DOHH2 (cell line): ENCODE results near the gene SLC17A9.

Experiments used
- H3F3A ChIP-seq: fragments of 200-600 bp; sonication (generic), shearing (Covaris generic); 2 replicates; pipeline ENCODE4 v1.6.0; 2016; ENCODE audit warnings: antibody characterized with exemption, mild to moderate bottlenecking; ENCODE audit not compliant: control insufficient read depth, insufficient read depth
- H3K27ac ChIP-seq: fragments of 200-600 bp; sonication (generic); 2 replicates; pipeline ENCODE4 v1.5.1; 2014; ENCODE audit warnings: low read depth, mild to moderate bottlenecking, low read length, moderate library complexity
- H3K27me3 ChIP-seq: fragments of 200-600 bp; sonication (generic); 2 replicates; pipeline ENCODE4 v1.6.1; 2014; ENCODE audit warnings: mild to moderate bottlenecking, low read length, mixed read lengths; ENCODE audit not compliant: control insufficient read depth
- H3K36me3 ChIP-seq: fragments of 200-600 bp; sonication (generic); 2 replicates; pipeline ENCODE4 v1.6.1; 2014; ENCODE audit warnings: mild to moderate bottlenecking, low read length, moderate library complexity, mixed read lengths; ENCODE audit not compliant: control insufficient read depth
- H3K4me1 ChIP-seq: fragments of 200-600 bp; sonication (generic); 2 replicates; pipeline ENCODE4 v1.6.1; 2014; ENCODE audit warnings: mild to moderate bottlenecking, low read length, mixed read lengths; ENCODE audit not compliant: control insufficient read depth
- H3K4me2 ChIP-seq: fragments of 200-600 bp; sonication (generic); 2 replicates; pipeline ENCODE4 v1.6.0; 2014; ENCODE audit warnings: mild to moderate bottlenecking, low read length, moderate library complexity
- H3K4me3 ChIP-seq: fragments of 200-600 bp; sonication (generic); 2 replicates; pipeline ENCODE4 v1.5.1; 2014; ENCODE audit warnings: mild to moderate bottlenecking, low read length, mixed read lengths
- H3K79me2 ChIP-seq: fragments of 200-600 bp; sonication (generic); 2 replicates; pipeline ENCODE4 v1.6.1; 2014; ENCODE audit warnings: mild to moderate bottlenecking, low read length, mixed read lengths; ENCODE audit not compliant: control insufficient read depth
- H3K9me2 ChIP-seq: fragments of 200-600 bp; sonication (generic); replicated peaks from 2 replicates; pipeline ENCODE4 v1.6.1; 2014; ENCODE audit warnings: mild to moderate bottlenecking, low read length, mixed read lengths; ENCODE audit not compliant: control insufficient read depth
- H3K9me3 ChIP-seq: fragments of 200-600 bp; sonication (generic); 2 replicates; pipeline ENCODE4 v1.6.1; 2014; ENCODE audit warnings: antibody characterized with exemption, low read length, mixed read lengths; ENCODE audit not compliant: control insufficient read depth, insufficient read depth
- H4K20me1 ChIP-seq: fragments of 200-600 bp; sonication (generic); 2 replicates; pipeline ENCODE4 v1.6.0; 2014; ENCODE audit warnings: low read depth, mild to moderate bottlenecking, antibody characterized with exemption, low read length, moderate library complexity; ENCODE audit not compliant: control insufficient read depth, insufficient read depth
- EZH2phosphoT487 ChIP-seq: fragments of 200-600 bp; sonication (generic); IDR thresholded peaks from 2 replicates; pipeline ENCODE4 v1.6.1; 2017; ENCODE audit warnings: borderline replicate concordance, mild to moderate bottlenecking, antibody characterized with exemption, low read length, moderate library complexity, mixed read lengths
- TF ChIP-seq, protein P1 (sequence below): fragments of 200-600 bp; sonication (generic); IDR thresholded peaks from one replicate; pipeline ENCODE4 v1.5.1; 2014; ENCODE audit warnings: antibody characterized with exemption, mild to moderate bottlenecking, low read depth, low read length; ENCODE audit not compliant: poor library complexity, severe bottlenecking

The SLC17A9 gene

DNA sequence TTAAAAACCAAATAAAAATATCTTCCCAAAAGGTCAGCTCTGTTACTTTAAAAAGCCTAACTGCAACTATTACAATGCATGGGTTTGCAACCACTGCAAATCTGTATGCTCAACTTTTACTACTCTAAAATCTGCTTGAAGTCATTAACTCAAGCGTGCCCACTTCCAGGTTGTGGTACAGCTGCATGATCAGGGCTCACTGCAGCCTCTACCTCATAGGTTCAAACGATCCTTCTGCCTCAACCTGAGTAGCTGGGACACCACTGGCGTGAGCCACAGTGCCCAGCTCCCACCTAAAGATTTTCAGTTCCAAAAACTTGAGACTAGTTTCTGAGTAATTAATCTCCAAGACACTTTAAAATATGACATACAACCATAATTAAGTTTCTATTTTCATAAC lies 34.4 kb upstream of the SLC17A9 start:
- H3K36me3 ChIP-seq, result peaks cover 56% of the 10 kb centered on the region
- no peaks in the 10 kb centered on the region for H3K27me3 ChIP-seq
- peaks cover 64% of the 10 kb centered on the region for H3K4me1 ChIP-seq
- peaks cover 100% of the 10 kb centered on the region for H3K79me2 ChIP-seq
- H3K4me3 ChIP-seq, result peak overlapping the region; percentile 58
- peaks cover 16% of the 10 kb centered on the region for H3F3A ChIP-seq
- TF ChIP-seq, protein P1, sequence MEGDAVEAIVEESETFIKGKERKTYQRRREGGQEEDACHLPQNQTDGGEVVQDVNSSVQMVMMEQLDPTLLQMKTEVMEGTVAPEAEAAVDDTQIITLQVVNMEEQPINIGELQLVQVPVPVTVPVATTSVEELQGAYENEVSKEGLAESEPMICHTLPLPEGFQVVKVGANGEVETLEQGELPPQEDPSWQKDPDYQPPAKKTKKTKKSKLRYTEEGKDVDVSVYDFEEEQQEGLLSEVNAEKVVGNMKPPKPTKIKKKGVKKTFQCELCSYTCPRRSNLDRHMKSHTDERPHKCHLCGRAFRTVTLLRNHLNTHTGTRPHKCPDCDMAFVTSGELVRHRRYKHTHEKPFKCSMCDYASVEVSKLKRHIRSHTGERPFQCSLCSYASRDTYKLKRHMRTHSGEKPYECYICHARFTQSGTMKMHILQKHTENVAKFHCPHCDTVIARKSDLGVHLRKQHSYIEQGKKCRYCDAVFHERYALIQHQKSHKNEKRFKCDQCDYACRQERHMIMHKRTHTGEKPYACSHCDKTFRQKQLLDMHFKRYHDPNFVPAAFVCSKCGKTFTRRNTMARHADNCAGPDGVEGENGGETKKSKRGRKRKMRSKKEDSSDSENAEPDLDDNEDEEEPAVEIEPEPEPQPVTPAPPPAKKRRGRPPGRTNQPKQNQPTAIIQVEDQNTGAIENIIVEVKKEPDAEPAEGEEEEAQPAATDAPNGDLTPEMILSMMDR, result no peak
- TF ChIP-seq EZH2phosphoT487, result no peak
- H3K27ac ChIP-seq, result peak overlapping the region; percentile 43
- no peaks in the 10 kb centered on the region for H3K9me3 ChIP-seq
- peak overlapping the region; percentile 76 for H3K4me2 ChIP-seq
- H3K9me2 ChIP-seq, result no peaks in the 10 kb centered on the region
- H4K20me1 ChIP-seq, result peaks cover 65% of the 10 kb centered on the region

DNA sequence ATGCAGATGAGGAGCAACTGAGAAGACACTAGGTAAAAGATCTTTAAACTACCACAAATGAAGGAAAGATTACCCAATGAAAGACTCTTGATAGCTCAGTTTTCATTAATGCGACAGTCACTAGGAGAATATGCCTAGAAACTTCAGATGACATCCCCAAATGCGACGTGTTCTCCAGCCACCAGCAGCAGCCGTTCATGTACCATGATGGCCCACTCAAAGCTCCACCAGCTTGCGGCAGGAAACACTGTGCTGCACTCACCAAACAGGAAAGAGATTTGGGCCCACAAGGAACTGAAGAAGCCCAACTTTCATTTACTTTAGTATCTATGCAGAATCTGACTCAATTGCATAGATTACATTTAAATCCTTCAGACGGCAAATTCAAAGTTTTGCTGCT lies 33.7 kb upstream of the SLC17A9 start:
- no peaks in the 10 kb centered on the region for H3K9me3 ChIP-seq
- H3K27ac ChIP-seq, result peak overlapping the region; percentile 43
- H4K20me1 ChIP-seq, result peaks cover 69% of the 10 kb centered on the region
- TF ChIP-seq, protein P1, result no peak
- TF ChIP-seq EZH2phosphoT487, result no peak
- peaks cover 70% of the 10 kb centered on the region for H3K4me1 ChIP-seq
- H3K79me2 ChIP-seq, result peaks cover 100% of the 10 kb centered on the region
- peaks cover 16% of the 10 kb centered on the region for H3F3A ChIP-seq
- H3K36me3 ChIP-seq, result peaks cover 50% of the 10 kb centered on the region
- no peaks in the 10 kb centered on the region for H3K27me3 ChIP-seq
- H3K9me2 ChIP-seq, result no peaks in the 10 kb centered on the region
- peak overlapping the region; percentile 58 for H3K4me3 ChIP-seq
- H3K4me2 ChIP-seq, result peak overlapping the region; percentile 76

DNA sequence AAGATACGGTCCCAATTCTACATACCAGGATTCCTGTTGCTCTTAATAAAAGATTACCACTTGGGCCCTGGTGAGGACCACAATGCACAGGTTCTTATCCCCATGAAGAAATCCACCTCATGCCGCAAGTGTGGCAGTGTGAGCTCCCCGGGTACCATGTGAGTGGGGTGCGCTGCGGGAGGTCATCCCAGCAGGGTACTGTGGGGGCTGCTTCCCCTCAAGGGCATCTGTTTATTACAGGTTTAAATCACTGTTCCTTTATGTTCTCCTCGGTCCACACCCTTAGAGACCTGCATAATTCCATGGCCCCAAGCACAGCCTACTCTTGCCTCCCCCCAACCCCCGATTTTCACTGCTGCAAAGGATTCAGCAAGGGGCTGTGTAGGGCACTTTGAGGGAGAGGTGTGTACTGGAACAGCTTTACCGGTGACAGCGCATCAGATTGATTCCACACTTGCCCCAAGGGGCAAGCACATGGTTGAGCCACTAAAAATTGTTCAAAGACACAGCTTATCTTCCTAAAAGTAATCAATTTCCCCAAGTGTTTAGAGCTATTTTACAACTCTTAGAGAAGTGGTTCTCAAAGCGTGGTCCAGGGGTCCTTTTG lies 32.4 kb upstream of the SLC17A9 start:
- H3K9me2 ChIP-seq, result no peaks in the 10 kb centered on the region
- peaks cover 16% of the 10 kb centered on the region for H3F3A ChIP-seq
- peaks cover 100% of the 10 kb centered on the region for H3K79me2 ChIP-seq
- no peaks in the 10 kb centered on the region for H3K27me3 ChIP-seq
- TF ChIP-seq EZH2phosphoT487, result no peak
- TF ChIP-seq, protein P1, result no peak
- peaks cover 78% of the 10 kb centered on the region for H4K20me1 ChIP-seq
- peaks cover 49% of the 10 kb centered on the region for H3K36me3 ChIP-seq
- H3K9me3 ChIP-seq, result no peaks in the 10 kb centered on the region
- peak overlapping the region; percentile 58 for H3K4me3 ChIP-seq
- peaks cover 83% of the 10 kb centered on the region for H3K4me1 ChIP-seq
- peak overlapping the region; percentile 43; the same call in 1 of the 2 replicates for H3K27ac ChIP-seq
- H3K4me2 ChIP-seq, result peak overlapping the region; percentile 76
